OCI-LY1 (cell line): Measurements from ENCODE around the gene CCDC9B.

Experiments
- EZH2 ChIP-seq: fragments of 200-600 bp; sonication (generic), shearing (Covaris generic); IDR thresholded peaks from 2 replicates; pipeline ENCODE4 v1.8.0; 2017; ENCODE audit warnings: borderline replicate concordance, mixed run types, mild to moderate bottlenecking, antibody characterized with exemption, low read length, moderate library complexity, mixed read lengths
- TF ChIP-seq, protein P1 (sequence below): fragments of 200-600 bp; sonication (generic), shearing (Covaris generic); IDR thresholded peaks from 2 replicates; pipeline ENCODE4 v1.5.1; 2017; ENCODE audit warnings: mild to moderate bottlenecking, antibody characterized with exemption, low read length, moderate library complexity, mixed read lengths

DNA sequence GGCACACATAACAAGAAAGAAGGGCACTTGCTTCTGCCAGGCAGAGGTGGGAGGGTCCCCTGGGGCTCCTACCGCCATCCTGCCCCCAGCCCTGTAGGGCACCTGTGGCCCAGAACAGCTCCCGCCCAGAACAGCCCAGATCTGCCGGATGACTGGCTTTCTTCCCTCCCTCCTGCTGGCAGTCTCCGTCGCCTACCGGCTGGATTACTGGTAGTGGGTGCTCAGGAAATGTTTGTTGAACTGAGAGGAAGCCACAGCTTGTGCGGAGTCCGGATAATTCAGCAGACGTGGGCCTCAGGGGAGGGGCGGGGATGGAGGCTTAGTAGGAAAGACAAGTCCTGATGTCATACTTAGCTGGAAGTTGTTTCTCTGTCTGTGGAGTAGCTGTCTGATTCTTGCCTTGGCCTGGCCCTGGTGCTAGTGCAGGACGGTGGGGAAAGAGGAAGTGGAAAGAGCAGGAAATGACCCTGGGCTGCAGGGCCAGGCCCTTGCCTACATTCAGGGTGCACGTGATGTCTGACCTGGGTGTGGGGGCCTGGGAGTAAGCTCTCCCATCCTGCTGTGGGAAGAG is 6.7 kb downstream of the CCDC9B start:
- TF ChIP-seq, protein P1, sequence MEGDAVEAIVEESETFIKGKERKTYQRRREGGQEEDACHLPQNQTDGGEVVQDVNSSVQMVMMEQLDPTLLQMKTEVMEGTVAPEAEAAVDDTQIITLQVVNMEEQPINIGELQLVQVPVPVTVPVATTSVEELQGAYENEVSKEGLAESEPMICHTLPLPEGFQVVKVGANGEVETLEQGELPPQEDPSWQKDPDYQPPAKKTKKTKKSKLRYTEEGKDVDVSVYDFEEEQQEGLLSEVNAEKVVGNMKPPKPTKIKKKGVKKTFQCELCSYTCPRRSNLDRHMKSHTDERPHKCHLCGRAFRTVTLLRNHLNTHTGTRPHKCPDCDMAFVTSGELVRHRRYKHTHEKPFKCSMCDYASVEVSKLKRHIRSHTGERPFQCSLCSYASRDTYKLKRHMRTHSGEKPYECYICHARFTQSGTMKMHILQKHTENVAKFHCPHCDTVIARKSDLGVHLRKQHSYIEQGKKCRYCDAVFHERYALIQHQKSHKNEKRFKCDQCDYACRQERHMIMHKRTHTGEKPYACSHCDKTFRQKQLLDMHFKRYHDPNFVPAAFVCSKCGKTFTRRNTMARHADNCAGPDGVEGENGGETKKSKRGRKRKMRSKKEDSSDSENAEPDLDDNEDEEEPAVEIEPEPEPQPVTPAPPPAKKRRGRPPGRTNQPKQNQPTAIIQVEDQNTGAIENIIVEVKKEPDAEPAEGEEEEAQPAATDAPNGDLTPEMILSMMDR = no peak
- TF ChIP-seq EZH2 = no peak
